Psoas muscle (tissue), 8 donors: ENCODE results near the gene ARHGAP22. TPM values are rescaled to one million over a fixed set of nuclear protein-coding genes. Genes with fewer than 3 reads are reported as not detected.

Source experiments
- ATAC-seq, 4 donors: fragments of 200-7000 bp; cut with Tn5 transposase; one replicate each; pipeline ENCODE4 v1.9.1; 2020; ENCODE audit warnings: moderate library complexity in 3 of 4, mild to moderate bottlenecking in 2 of 4
- DNase-seq, 2 donors: peaks; one replicate each; pipeline ENCODE4 v3.0.0-alpha.2; 2020
- H3K27ac ChIP-seq: fragments of 200-600 bp; one replicate; pipeline ENCODE4 v1.8.0; 2022
- H3K27me3 ChIP-seq, 3 donors: fragments of 200-600 bp in 1 of 3; one replicate each; pipeline versions ENCODE4 v1.6.1 to v1.8.0; 2013 to 2022; ENCODE audit warnings: low read length in 2 of 3, mild to moderate bottlenecking in 2 of 3, moderate library complexity in 1 of 3; ENCODE audit not compliant: insufficient read depth in 3 of 3
- H3K36me3 ChIP-seq, 2 donors: fragments of 200-600 bp in 1 of 2; one replicate each; pipeline versions ENCODE4 v1.6.1 to v1.8.0; 2013 to 2022; ENCODE audit warnings: low read depth in 1 of 2, mild to moderate bottlenecking in 1 of 2, moderate library complexity in 1 of 2; ENCODE audit not compliant: insufficient read depth in 1 of 2
- H3K4me1 ChIP-seq: fragments of 200-600 bp; one replicate; pipeline ENCODE4 v1.8.0; 2022
- H3K4me3 ChIP-seq: fragments of 200-600 bp; one replicate; pipeline ENCODE4 v1.8.0; 2022; ENCODE audit warnings: mild to moderate bottlenecking
- H3K9me3 ChIP-seq: fragments of 200-600 bp; one replicate; pipeline ENCODE4 v1.8.0; 2022
- WGBS, 3 donors: extraction: QIAGEN DNeasy Blood & Tissue Kit; methylation state at CpG; one replicate each; pipeline versions ENCODE4 v1.1.6 to v1.1.7; 2013; 5-methylcytosine and 5-hydroxymethylcytosine counted together
- intact Hi-C, 2 donors: fragments of 100-400 bp; cut with DNase I; formaldehyde crosslinking; loops; one replicate each; pipeline versions ENCODE4 v1.11.0 to v1.14.2; 2022
- polyA plus RNA-seq, 3 donors: library from polyadenylated mRNA; stranded (reverse); fragments of 200-250 nt; gene quantifications; one replicate each; pipeline ENCODE4 v1.2.3, GENCODE V29; 2013
- total RNA-seq, 4 donors: library from RNA; stranded (reverse); fragmentation: NEBNext Ultra II Directional in 2 of 4; extraction: Animal tissue kit (Norgen Biotek cat#: 25700) in 2 of 4; gene quantifications; one replicate each; pipeline versions ENCODE4 v1.2.1 to v1.2.4, GENCODE V29; 2021 to 2023
- TF ChIP-seq, protein P1 (sequence below): fragments of 200-600 bp; IDR thresholded peaks from one replicate; pipeline ENCODE4 v1.8.0; 2022; ENCODE audit warnings: antibody characterized with exemption
- donor health status: healthy with polysubstance abuse.
- donor health status: DM: no; HTN: no; CAD: no; lungs with moderate emphysema.
- donor health status: Bipolar disorder and iron deficiency.
- donor health status: healthy.
- donor health status: DM: yes; HTN: yes; CAD: no.
- donor health status: DM: no; HTN: no; CAD: no.
- donor health status: DM: no; HTN: no; CAD: no.
- donor health status: DM: yes; HTN: yes; CAD: no.

ARHGAP22 gene
- total and polyA plus RNA-seq, 7 donors, result 0.46 to 2.9 (median 1.6) TPM

DNA sequence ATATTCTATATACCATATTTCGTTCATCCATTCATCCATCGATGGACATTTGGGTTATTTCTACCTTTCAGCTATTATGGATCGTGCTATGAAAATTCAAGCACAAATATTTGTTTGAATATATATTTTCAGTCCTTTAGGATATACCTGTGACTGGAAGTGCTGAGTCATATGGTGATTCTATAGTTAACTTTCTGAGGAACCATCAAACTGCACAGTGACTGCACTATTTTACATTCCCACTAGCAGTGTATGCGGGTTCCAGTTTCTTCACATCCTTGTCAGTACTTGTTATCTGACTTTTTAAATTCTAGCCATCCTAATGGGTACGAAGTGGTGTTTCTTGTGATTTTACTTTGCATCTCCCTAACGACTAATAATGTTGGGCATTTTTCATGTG lies 194.4 kb downstream of the ARHGAP22 start:
- DNase-seq (no peak), ATAC-seq (no peak)
- intact Hi-C loops, result loop anchor here in 1 of 2 donors (10.0 kb wide), 1 partner anchor 46 kb away; no protein-coding TSS in a partner anchor
- Histone ChIP-seq H3K9me3 (peaks cover 8% of the 10 kb centered on the region), H3K36me3 (peaks cover 3 to 30% of the 10 kb centered on the region in 2 donors), H3K4me1 (no peaks in the 10 kb centered on the region), H3K27ac (no peak overlapping the region), H3K4me3 (no peak overlapping the region), H3K27me3 (no peaks in the 10 kb centered on the region)
- 97 to 98% (median 97%) methylated on average over 6 of the region's 6 CpGs for WGBS, 3 donors
- TF ChIP-seq, protein P1, sequence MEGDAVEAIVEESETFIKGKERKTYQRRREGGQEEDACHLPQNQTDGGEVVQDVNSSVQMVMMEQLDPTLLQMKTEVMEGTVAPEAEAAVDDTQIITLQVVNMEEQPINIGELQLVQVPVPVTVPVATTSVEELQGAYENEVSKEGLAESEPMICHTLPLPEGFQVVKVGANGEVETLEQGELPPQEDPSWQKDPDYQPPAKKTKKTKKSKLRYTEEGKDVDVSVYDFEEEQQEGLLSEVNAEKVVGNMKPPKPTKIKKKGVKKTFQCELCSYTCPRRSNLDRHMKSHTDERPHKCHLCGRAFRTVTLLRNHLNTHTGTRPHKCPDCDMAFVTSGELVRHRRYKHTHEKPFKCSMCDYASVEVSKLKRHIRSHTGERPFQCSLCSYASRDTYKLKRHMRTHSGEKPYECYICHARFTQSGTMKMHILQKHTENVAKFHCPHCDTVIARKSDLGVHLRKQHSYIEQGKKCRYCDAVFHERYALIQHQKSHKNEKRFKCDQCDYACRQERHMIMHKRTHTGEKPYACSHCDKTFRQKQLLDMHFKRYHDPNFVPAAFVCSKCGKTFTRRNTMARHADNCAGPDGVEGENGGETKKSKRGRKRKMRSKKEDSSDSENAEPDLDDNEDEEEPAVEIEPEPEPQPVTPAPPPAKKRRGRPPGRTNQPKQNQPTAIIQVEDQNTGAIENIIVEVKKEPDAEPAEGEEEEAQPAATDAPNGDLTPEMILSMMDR, result no peak

DNA sequence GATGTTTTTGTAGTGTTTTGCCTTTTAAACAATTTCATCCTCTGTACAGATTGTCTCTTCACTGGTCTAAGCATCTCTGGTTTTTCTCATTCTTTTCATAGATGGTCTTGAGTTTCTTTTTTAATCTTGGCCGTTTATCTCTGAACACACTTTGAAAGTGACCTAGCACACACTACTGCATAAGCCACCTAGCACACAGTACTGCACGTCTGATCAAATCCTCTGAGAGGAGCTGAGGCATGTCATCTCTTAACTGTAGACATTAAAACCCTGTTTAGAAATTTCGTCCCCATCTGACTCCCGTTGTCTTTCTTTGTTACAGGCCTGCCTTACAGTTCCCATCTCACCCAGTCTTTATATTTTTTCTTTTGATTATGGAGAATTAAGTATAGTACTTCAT lies 198.2 kb downstream of the ARHGAP22 start:
- TF ChIP-seq, protein P1, result no peak
- no peaks in the 10 kb centered on the region for H3K27me3 ChIP-seq
- DNase-seq, result no peak
- H3K9me3 ChIP-seq, result no peaks in the 10 kb centered on the region
- intact Hi-C loops, result no loop called here
- no peaks in the 10 kb centered on the region for H3K4me1 ChIP-seq
- H3K4me3 ChIP-seq, result no peak overlapping the region
- 85 to 94% (median 88%) methylated on average over 4 of the region's 4 CpGs for WGBS, 3 donors
- no peak overlapping the region for H3K27ac ChIP-seq
- peaks cover 0 to 18% of the 10 kb centered on the region in 2 donors for H3K36me3 ChIP-seq
- no peak for ATAC-seq

DNA sequence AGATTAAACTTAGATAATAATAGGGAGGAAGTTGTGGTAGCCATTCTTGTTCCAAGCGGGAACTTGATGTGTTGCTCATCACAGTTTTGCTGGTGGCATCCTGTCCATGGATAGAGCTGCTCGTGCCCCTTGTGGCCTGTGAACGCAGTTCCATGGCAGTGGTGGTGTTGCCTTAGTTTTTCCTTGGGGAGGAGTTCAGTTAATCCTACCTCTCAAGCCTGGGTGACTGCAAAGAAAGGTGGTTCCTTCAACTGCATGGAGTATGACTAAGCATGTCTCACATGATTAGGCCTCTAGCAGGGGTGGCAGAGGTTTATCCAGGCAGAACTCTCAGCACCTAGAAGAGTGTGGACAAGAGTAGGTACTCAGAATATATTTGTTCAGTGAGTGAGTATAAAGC lies 198.7 kb downstream of the ARHGAP22 start:
- Histone ChIP-seq H3K4me3 (no peak overlapping the region), H3K36me3 (peaks cover 0 to 15% of the 10 kb centered on the region in 2 donors), H3K27ac (no peak overlapping the region), H3K27me3 (no peaks in the 10 kb centered on the region), H3K9me3 (no peaks in the 10 kb centered on the region), H3K4me1 (no peaks in the 10 kb centered on the region)
- intact Hi-C loops, result no loop called here
- 59 to 94% (median 81%) methylated on average over 3 of the region's 3 CpGs for WGBS, 3 donors
- DNase-seq, result no peak
- TF ChIP-seq, protein P1, result no peak
- ATAC-seq, result peak in 1 of 4 donors; percentile 54

DNA sequence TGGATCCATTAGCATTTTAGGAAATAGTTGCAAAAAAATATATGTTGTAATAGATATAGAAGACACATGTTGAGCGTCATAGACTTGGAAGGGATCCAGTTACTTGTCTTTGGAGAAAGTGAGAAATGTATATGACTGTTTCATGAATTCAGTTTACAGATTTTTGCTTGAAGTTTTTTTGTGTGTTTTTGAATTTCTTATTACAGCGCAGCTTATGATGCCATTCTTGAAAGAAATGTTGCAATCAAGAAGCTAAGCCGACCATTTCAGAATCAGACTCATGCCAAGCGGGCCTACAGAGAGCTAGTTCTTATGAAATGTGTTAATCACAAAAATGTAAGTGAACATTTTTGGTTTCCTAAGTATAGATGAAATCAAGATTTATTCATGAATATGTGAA lies 200.2 kb downstream of the ARHGAP22 start:
- no peak for ATAC-seq
- H3K36me3 ChIP-seq, result no peaks in the 10 kb centered on the region
- H3K4me1 ChIP-seq, result peaks cover 4% of the 10 kb centered on the region
- no peak overlapping the region for H3K4me3 ChIP-seq
- no peaks in the 10 kb centered on the region for H3K27me3 ChIP-seq
- H3K27ac ChIP-seq, result no peak overlapping the region
- H3K9me3 ChIP-seq, result no peaks in the 10 kb centered on the region
- DNase-seq, result no peak
- intact Hi-C loops, result no loop called here
- 90 to 96% (median 93%) methylated on average over 4 of the region's 4 CpGs for WGBS, 3 donors
- TF ChIP-seq, protein P1, result no peak

DNA sequence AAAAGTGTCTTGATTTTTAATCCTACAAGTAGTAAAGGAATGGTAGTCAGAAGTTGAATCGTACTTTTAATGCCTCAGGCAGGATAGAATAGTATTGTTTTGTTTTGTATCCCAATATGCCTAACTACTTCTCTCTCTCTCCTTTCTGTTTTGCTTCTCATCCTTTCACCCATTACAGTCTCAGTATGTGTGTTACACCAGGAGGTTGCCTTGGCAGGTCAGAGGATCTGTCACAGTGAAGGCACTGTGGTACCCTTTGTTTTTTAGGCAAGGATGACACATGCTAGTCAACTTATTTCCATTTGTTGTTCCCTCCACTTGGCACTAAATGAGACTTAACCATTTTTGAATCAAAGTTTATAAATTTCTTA lies 204.0 kb downstream of the ARHGAP22 start:
- Histone ChIP-seq H3K27ac (no peak overlapping the region), H3K4me3 (no peak overlapping the region), H3K4me1 (peaks cover 25% of the 10 kb centered on the region), H3K36me3 (no peaks in the 10 kb centered on the region), H3K27me3 (no peaks in the 10 kb centered on the region), H3K9me3 (no peaks in the 10 kb centered on the region)
- DNase-seq (no peak), ATAC-seq (no peak)
- WGBS, 3 donors, result 94 to 100% (median 97%) methylated on average over 1 of the region's 1 CpG
- intact Hi-C loops, result no loop called here
- TF ChIP-seq, protein P1, result no peak
